22Rv1 (cell line): ENCODE measurements around the gene MEG3.

Experiments
- H3K27ac ChIP-seq: fragments of 450-650 bp; 2 replicates; pipeline ENCODE4 v1.5.1; 2017
- CTCF ChIP-seq: fragments of 450-650 bp; IDR thresholded peaks from 2 replicates; pipeline ENCODE4 v1.5.1; 2017; ENCODE audit warnings: mild to moderate bottlenecking
- ZFX ChIP-seq: fragments of 450-650 bp; IDR thresholded peaks from 2 replicates; pipeline ENCODE4 v1.6.1; 2017; ENCODE audit warnings: antibody characterized with exemption, borderline replicate concordance

Gene MEG3

DNA sequence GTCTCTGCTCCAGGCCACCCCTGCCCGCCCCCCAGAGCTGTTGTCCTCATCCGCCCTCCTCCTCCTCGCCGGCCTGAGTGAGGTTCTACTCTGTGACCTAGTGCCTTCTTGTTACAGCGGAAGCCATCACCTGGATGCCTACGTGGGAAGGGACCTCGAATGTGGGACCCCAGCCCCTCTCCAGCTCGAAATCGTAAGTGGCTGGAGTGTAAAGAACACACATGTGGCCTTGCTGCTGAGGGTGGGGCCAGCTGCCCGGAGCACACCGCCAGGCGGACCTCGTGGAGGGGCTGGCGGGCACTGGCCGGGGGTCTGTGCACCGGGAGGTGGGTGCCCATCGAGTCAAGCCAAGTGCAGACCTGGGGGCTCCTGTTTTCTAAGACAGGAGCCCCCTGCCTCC, 19.4 kb downstream of the MEG3 start:
- no peak overlapping the region for H3K27ac ChIP-seq
- TF ChIP-seq CTCF = no peak
- TF ChIP-seq ZFX = no peak

- TF ChIP-seq CTCF (no peak), ZFX (no peak)
- H3K27ac ChIP-seq = no peak overlapping the region
Measured at GRCh38 chr14:100846309-100846859, 20.5 kb downstream of the MEG3 start.

GRCh38 chr14:100849115-100849781, 23.3 kb downstream of the MEG3 start:
- TF ChIP-seq ZFX (no peak), CTCF (no peak)
- no peak overlapping the region for H3K27ac ChIP-seq

GRCh38 chr14:100850841-100851585, 25.1 kb downstream of the MEG3 start:
- H3K27ac ChIP-seq = no peak overlapping the region
- TF ChIP-seq ZFX (no peak), CTCF (peak; percentile 92)

- H3K27ac ChIP-seq = no peak overlapping the region
Measured at GRCh38 chr14:100851586-100851916, 25.6 kb downstream of the MEG3 start.

GRCh38 chr14:100851946-100852620, 26.2 kb downstream of the MEG3 start:
- no peak for TF ChIP-seq CTCF
- TF ChIP-seq ZFX = no peak
- H3K27ac ChIP-seq = no peak overlapping the region

More at GRCh38 chr14:100851586-100851916, 25.6 kb downstream of the MEG3 start:
- no peak for TF ChIP-seq CTCF
- TF ChIP-seq ZFX = no peak
